Measurements from ENCODE around the gene C16orf74.

The C16orf74 gene

GRCh38 chr16:85750827-85751697 lies at the start of gene C16orf74:
Gene C16orf74 (minus strand): TSS chr16:85751096. CDS start chr16:85735217, 15,879 bp downstream.
- DNase-seq: no peak

- DNase-seq: no peak
Measured at GRCh38 chr16:85800321-85800669, 49.4 kb upstream of the C16orf74 start.

GRCh38 chr16:85799497-85800320 lies 48.8 kb upstream of the C16orf74 start, which contains the start of the genes COX4I1 and EMC8:
Gene COX4I1 (plus strand): TSS chr16:85799695. CDS start chr16:85801206, 1,511 bp downstream.
Gene EMC8 (minus strand): TSS chr16:85799544. CDS start chr16:85799295, 249 bp downstream.
- peak in 1 of 2 experiments; percentile 66 for DNase-seq

- DNase-seq: no peak
Measured at GRCh38 chr16:85798901-85799496, 48.1 kb upstream of the C16orf74 start.

GRCh38 chr16:85798283-85798776 lies 47.4 kb upstream of the C16orf74 start:
- DNase-seq: no peak

GRCh38 chr16:85796599-85796998 lies 45.7 kb upstream of the C16orf74 start:
- DNase-seq: no peak

- no peak for DNase-seq
Measured at GRCh38 chr16:85796152-85796551, 45.3 kb upstream of the C16orf74 start.

- DNase-seq: no peak
Measured at GRCh38 chr16:85794696-85795095, 43.8 kb upstream of the C16orf74 start.

GRCh38 chr16:85793662-85794298 lies 42.9 kb upstream of the C16orf74 start:
- no peak for DNase-seq

- DNase-seq: no peak
Measured at GRCh38 chr16:85789773-85790172, 38.9 kb upstream of the C16orf74 start.

GRCh38 chr16:85788819-85789218 lies 37.9 kb upstream of the C16orf74 start:
- no peak for DNase-seq

GRCh38 chr16:85785927-85786326 lies 35.0 kb upstream of the C16orf74 start:
- DNase-seq: no peak

- no peak for DNase-seq
Measured at GRCh38 chr16:85784813-85785212, 33.9 kb upstream of the C16orf74 start.

- DNase-seq: no peak
Measured at GRCh38 chr16:85783441-85783840, 32.5 kb upstream of the C16orf74 start.

GRCh38 chr16:85782451-85782850 lies 31.6 kb upstream of the C16orf74 start:
- DNase-seq: no peak

GRCh38 chr16:85781695-85782370 lies 30.9 kb upstream of the C16orf74 start:
- peak in 1 of 2 experiments; percentile 39 for DNase-seq

- no peak for DNase-seq
Measured at GRCh38 chr16:85781156-85781555, 30.3 kb upstream of the C16orf74 start.

- no peak for DNase-seq
Measured at GRCh38 chr16:85780281-85780680, 29.4 kb upstream of the C16orf74 start.

- DNase-seq: no peak
Measured at GRCh38 chr16:85778873-85779272, 28.0 kb upstream of the C16orf74 start.

GRCh38 chr16:85777583-85778310 lies 26.9 kb upstream of the C16orf74 start:
- DNase-seq: no peak

GRCh38 chr16:85774811-85775210 lies 23.9 kb upstream of the C16orf74 start:
- DNase-seq: no peak
